Fibroblast of the conjunctiva (primary cell): ENCODE measurements around the gene ULBP3.
A peak's percentile ranks its signal among the peaks of the same experiment; 100 is the strongest.
"Not testable (repeated sequence)": the region's sequence is repeated elsewhere in the genome, so short reads cannot be mapped to it uniquely, and the experiment has no call there.

Source experiments
- DNase-seq: peaks from one replicate; pipeline ENCODE4 v3.0.0-alpha.2; 2010; ENCODE audit warnings: low read depth

ULBP3 gene

GRCh38 chr6:150043096-150043495 lies 25.8 kb downstream of the ULBP3 start:
- no peak for DNase-seq

GRCh38 chr6:150038202-150039062 lies 30.5 kb downstream of the ULBP3 start:
- DNase-seq, result no peak

DNA sequence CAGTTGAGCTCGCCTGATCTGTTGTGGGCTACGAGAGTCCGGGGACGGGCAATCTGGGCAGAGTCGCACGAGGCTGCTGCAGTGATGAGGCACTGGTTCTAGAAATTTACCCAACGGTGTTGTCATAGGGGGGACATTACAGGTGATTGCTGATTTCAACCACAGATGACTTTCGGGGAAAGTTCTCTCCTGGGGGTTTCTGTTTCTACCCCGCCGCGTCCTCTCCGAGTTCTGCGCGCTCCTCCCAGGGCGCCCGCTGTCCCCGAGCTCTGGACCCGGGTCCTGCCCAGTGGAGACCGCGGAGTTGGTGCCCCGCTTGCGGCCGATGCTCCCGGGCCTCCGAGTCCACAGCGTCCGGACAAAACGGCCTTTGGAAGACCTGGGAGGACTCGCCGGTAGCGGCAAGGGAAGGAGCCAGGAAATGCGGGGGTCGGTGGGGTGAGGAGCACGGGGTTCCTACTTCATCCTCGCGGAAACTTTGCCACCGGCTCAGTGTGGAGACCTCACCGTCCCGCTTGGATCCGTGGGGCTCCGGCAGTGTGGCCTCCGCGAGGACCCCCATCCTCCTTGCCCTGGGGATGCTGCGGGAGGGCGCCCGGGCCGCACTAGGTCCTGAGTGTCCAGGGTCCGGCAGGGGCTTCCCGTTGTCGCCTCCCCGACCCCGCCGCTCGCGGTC lies 31.3 kb downstream of the ULBP3 start:
- no peak for DNase-seq

DNA sequence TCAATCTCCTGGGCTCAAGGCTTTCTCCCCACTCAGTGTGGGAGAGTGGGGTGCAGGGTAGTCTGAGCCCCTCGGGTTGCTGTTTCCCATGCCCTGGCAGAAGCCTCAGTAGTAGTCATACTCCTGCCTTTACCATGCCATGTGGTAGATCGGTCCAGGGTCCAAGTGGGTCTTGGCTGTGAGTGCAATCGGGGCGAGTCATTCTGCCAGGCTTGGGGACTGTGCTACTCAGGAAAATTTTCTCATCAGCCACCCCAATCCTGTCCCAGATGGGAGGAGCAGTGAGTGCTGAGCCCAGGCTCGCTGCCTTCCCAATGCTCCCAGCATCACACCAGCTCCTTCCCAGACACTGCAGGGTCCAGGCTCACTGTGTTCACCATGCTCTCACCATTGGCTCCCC lies 32.8 kb downstream of the ULBP3 start:
- no peak for DNase-seq

GRCh38 chr6:150033207-150033771 lies 35.6 kb downstream of the ULBP3 start:
- DNase-seq, result no peak

DNA sequence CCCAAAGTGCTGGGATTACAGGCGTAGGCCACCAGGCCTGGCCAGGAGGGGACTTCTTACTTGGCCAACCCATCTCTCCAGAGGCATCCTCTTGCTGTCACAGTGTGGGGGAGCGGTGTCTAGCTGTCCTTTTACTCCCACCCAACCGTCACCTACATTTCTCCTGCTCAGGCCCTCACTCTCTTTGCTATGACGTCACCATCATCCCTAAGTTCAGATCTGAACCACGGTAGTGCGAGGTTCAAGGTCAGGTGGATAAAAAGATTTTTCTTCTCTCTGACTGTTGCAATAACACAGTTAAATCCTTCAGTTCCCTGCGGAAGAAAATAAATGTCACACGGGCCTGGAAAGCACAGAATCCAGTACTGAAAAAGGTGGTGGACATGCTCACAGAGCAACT lies 36.3 kb downstream of the ULBP3 start:
- DNase-seq, result no peak

GRCh38 chr6:150030611-150031010 lies 38.3 kb downstream of the ULBP3 start:
- no peak for DNase-seq

- no peak for DNase-seq
These were observed 39.2 kb downstream of the ULBP3 start for GRCh38 chr6:150029749-150030148.

- no peak for DNase-seq
These were observed 39.6 kb downstream of the ULBP3 start for GRCh38 chr6:150029276-150029675.

DNA sequence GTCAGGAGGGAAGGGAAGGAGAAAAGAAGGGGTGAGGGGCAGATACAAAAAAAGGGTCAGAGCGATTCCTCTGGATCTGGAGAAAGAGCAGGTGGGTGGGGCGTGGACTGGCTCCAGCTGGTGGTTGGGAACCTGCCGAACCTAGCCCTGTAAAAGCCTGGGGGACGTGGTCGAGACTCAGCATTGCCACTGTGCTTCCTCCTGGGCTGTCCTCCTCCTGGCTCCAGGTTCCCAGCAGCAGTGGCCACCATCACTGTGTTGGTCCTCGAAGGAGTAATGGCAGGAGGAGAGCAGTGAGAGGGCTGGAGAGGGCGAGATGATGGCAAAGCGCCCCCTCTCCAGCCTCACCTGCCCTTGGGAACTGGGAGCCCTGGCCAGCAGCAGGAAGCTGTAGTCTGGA lies 40.1 kb downstream of the ULBP3 start:
- DNase-seq, result no peak

- no peak for DNase-seq
These were observed 40.9 kb downstream of the ULBP3 start for GRCh38 chr6:150027806-150028565.

DNA sequence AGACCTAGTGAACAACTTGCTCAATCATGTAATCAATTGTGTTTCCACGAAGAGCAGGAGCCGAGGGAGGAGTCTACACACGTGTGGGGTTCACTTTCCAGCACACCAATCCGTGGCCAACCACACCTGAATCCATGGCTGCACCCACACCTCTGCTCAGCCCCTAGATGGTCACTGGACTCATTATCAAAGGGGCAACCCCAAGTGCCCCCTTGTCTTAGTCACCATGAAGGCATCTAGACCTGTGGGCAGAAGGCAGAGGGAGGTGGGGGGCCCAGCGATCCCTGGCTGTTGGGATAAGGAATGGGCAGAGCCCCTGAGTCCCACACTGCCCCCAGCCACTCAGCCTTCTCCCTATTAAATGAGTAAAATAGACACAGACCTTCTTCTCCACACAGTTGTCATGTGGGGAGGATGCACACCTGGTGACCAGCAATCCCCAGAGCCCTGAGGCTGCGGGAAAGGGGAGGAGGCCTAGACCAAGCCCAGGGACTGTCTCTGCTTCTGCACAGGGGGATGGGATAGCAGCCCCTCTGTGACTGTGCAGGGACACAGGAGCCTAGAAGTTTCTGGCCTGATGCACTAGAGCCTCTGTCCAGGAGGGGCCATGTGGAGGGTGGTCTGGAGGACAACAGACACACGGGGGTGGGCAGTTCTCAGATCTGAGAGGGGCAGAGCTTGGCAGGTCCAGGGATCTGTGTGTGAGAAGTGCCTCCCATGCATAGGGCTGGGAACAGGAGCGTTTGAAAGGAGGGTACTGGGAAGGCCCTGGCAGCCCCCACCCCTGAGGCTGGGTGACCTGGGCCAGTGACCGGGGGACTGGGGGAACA lies 41.7 kb downstream of the ULBP3 start:
- DNase-seq, result no peak

- DNase-seq, result peak; percentile 28
These were observed 43.6 kb downstream of the ULBP3 start, which contains the start of gene RAET1L for GRCh38 chr6:150025201-150025917. Gene RAET1L, minus strand, starts transcription at chr6:150025532. Its CDS starts 61 bp downstream, at chr6:150025471.

DNA sequence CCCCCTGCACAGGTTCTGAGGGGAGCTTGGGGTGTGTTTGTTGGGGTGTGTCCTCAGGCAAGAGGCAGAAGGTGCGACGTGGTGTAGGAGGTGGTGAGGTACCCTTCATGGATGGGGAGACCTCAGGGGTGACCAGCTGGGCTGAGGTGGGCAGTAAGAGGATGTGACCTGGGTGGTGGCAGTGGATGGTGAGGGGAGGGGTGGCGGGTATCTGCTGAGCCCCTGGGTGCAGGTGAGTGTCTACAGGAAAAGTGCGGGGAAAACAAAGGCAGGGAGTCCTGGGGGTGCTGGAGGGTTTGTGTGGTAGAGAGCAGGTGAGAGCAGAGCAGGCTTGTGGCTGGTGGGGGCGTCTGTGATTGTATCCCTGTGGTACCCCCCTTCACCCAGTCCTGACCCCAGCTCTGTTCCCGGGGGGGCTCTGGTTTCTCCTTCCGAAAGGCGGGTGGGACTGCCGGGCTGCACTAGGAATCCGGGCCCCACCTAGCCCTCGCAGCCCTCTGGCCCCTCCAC lies 44.2 kb downstream of the ULBP3 start:
- DNase-seq, result no peak

GRCh38 chr6:150024021-150024420 lies 44.9 kb downstream of the ULBP3 start:
- not testable (repeated sequence) for DNase-seq

DNA sequence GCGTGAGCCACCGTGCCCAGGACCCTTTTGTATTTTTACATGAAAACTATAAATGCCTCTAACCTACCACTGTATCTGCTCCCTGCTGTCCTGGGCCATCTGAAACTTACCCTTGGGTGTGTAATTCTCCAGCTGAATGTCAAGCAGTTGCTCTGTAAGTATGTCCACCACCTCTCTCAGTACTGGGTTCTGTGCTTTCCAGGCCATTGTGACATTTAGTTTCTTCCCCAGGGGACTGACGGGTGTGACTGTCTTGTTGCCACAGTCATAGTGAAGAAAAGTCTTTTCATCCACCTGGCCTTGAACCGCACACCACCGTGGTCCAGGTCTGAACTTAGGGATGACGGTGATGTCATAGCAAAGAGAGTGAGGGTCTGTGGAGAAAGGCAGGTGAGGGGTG lies 47.1 kb downstream of the ULBP3 start:
- not testable (repeated sequence) for DNase-seq

DNA sequence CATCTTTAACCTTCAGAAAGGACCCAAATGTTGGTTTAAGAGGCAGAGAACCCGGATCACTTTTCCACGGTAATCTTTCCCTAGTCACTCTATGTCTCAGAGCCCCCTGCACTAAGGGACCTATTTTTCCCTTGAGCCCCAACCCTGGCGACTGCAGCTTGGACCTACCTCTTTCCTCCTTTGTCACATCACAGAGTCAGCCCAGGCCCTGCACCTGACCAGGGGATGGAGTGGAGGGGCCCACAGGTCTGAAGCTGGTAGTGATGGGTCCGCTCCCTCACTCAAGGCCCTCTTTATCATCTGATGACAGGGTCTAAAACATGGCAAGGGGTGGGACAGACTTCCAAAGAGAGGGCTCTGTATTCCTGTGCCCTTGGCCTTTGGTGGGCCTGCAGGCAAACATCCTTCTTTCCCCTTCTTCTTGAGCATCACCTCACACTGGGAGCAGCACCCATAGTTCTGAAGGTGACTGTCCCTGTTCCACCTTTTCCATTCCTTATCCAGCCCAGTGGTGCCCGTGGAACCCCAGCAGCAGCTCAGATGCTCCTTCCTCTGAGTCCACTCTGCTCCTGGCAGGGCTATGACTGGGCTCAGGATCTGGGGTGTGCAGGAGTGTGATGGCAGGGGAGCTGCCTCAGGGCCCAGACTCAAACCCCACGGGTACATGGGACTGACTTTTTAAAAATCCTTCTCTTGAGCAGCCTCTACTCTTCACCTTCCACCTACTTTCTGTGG lies 49.9 kb downstream of the ULBP3 start:
- no peak for DNase-seq

DNA sequence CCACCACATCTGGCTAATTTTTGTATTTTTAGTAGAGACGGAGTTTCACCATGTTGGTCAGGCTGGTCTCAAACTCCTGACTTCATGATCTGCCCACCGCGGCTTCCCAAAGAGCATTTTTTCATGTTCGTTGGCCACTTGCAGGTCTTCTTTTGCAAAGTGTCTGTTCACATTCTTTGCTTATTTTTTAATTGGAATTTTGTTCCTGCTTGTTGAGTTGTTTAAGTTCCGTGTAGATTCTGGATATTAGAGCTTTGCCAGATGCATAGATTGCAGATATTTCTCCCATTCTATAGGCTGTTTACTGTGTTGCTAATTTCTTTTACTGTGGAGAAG lies 51.8 kb downstream of the ULBP3 start:
- DNase-seq, result not testable (repeated sequence)

DNA sequence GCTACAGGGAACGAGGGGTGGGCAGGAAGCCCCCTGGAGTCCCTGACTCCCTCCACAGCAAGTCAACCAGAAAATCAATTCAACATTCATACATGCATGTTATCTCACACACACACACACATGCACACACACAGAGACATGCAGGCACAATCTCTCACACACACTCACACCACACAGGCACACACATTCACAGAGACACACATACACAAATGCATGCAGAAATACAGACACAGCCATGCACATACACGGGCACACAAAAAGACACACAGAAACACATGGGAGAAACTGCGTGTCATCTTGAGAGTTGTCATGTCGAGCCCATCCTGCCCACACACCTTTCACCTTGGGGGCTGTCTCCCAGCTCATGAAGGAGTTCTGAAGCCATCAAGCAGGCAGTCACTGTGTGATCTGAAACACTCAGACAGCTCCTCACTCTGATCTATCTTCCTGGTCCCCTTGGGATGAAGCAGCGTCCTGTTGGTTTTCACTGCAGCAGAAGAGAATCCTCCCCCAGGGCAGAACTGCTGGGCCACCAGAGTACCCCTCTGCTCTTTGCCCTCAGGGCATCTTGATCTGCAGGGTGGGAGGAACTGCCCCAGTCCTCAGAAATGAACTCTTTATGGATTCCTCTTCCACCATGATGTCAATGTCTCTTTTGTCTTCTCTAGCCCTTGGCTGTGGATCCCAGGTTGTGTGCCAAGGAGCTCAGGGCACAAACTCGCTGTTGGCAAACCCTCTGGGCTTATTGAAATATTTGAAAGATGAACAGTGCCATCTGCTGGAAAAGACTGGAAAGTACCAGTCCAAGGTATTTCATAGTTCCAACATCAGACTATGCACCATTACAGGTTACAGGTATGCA lies 52.4 kb downstream of the ULBP3 start:
- DNase-seq, result peak; percentile 51
